GM12878 (cell line): Measurements from ENCODE around the gene SNX8. TPM values are rescaled to one million over a fixed set of nuclear protein-coding genes. Genes with fewer than 3 reads are reported as not detected.
A peak's percentile ranks its signal among the peaks of the same experiment; 100 is the strongest.

Experiments used
- EZH2 ChIP-seq: IDR thresholded peaks from 2 replicates; pipeline ENCODE4 v1.6.1; 2012; ENCODE audit warnings: low read depth, mild to moderate bottlenecking, control low read depth, inconsistent platforms, low read length, borderline replicate concordance; ENCODE audit not compliant: control insufficient read depth
- GATAD2B ChIP-seq: fragments of 450-650 bp; conservative IDR thresholded peaks from 2 replicates; pipeline ENCODE4 v1.6.1; 2017; ENCODE audit warnings: low read depth, mild to moderate bottlenecking, moderate library complexity
- IKZF1 ChIP-seq: fragments of 450-650 bp; conservative IDR thresholded peaks from 2 replicates; pipeline ENCODE4 v1.6.1; 2017; ENCODE audit warnings: antibody characterized with exemption, mild to moderate bottlenecking
- JUNB ChIP-seq: IDR thresholded peaks from 2 replicates; pipeline ENCODE4 v1.6.1; 2016; ENCODE audit warnings: antibody characterized with exemption, mild to moderate bottlenecking
- MEF2A ChIP-seq: IDR thresholded peaks from 2 replicates; pipeline ENCODE4 v1.6.1; 2011; ENCODE audit warnings: low read depth, mild to moderate bottlenecking, low read length, moderate library complexity; ENCODE audit not compliant: insufficient read depth
- MTA2 ChIP-seq: fragments of 450-650 bp; IDR thresholded peaks from 2 replicates; pipeline ENCODE4 v1.6.1; 2016; ENCODE audit warnings: low read depth, mild to moderate bottlenecking, moderate library complexity
- PAX5 ChIP-seq: IDR thresholded peaks from 2 replicates; pipeline ENCODE4 v1.6.1; 2011; ENCODE audit warnings: low read depth, low read length, borderline replicate concordance
- RB1 ChIP-seq: fragments of 450-650 bp; formaldehyde crosslinking; IDR thresholded peaks from 2 replicates; pipeline ENCODE4 v1.6.1; 2017; ENCODE audit warnings: mild to moderate bottlenecking, borderline replicate concordance
- RBBP5 ChIP-seq: fragments of 200-600 bp; sonication (generic); conservative IDR thresholded peaks from 2 replicates; pipeline ENCODE4 v1.6.1; 2016
- RELA ChIP-seq: fragments of 450-650 bp; IDR thresholded peaks from 2 replicates; pipeline ENCODE4 v1.8.0; 2014; ENCODE audit warnings: borderline replicate concordance; ENCODE audit not compliant: partially characterized antibody
- TAF1 ChIP-seq: IDR thresholded peaks from 2 replicates; pipeline ENCODE4 v1.6.1; 2011; ENCODE audit warnings: mild to moderate bottlenecking, low read depth, low read length, borderline replicate concordance
- TBL1XR1 ChIP-seq: IDR thresholded peaks from 2 replicates; pipeline ENCODE4 v1.6.1; 2012; ENCODE audit warnings: low read depth, low read length, improper control_type of control experiment
- ZNF274 ChIP-seq: IDR thresholded peaks from one replicate; pipeline ENCODE4 v1.8.0; 2011; ENCODE audit not compliant: insufficient read length, insufficient read depth
- ZNF384 ChIP-seq: IDR thresholded peaks from 2 replicates; pipeline ENCODE4 v1.6.1; 2012; ENCODE audit warnings: low read depth, mild to moderate bottlenecking, low read length, improper control_type of control experiment, borderline replicate concordance
- polyA plus RNA-seq, 11 experiments: library from polyadenylated mRNA; depleted of rRNA in 4 of 11; unstranded in 6 of 11; stranded (reverse) in 5 of 11; fragments of >200 nt; fragmentation: Nextera tagmentation in 4 of 11; fragmentation: Illumina TruSeq in 1 of 11; extraction: Ambion mirVana in 4 of 11; extraction: Trizol in 1 of 11; gene quantifications; 1 replicate in 1 of 11; 2 replicates in 10 of 11; pipeline versions ENCODE4 v1.2.1 to v1.2.3, GENCODE V29; 2011 to 2016; ENCODE audit warnings: inconsistent platforms in 2 of 11, missing spikeins in 2 of 11, low read depth in 1 of 11
- total RNA-seq, 4 experiments: library from RNA; depleted of rRNA in 3 of 4; stranded (reverse); fragments of >200 nt in 3 of 4; fragmentation: Illumina TruSeq in 1 of 4; extraction: Trizol in 1 of 4; gene quantifications; 2 replicates each; pipeline versions ENCODE4 v1.2.1 to v1.2.3, GENCODE V29; 2013 to 2021
- TF ChIP-seq, protein P1 (sequence below): fragments of 450-650 bp; IDR thresholded peaks from 2 replicates; pipeline ENCODE4 v1.6.1; 2017; ENCODE audit warnings: mild to moderate bottlenecking
- TF ChIP-seq, protein P2 (sequence below): fragments of 450-650 bp; IDR thresholded peaks from 2 replicates; pipeline ENCODE4 v1.6.1; 2017; ENCODE audit warnings: mild to moderate bottlenecking, low read depth, inconsistent platforms; ENCODE audit not compliant: poor library complexity, severe bottlenecking
- TF ChIP-seq, protein P3 (sequence below), 3 experiments: IDR thresholded peaks in 2 of 3; conservative IDR thresholded peaks in 1 of 3; 2 replicates each; pipeline ENCODE4 v1.5.1; 2011; ENCODE audit warnings: low read depth in 3 of 3, low read length in 3 of 3, mild to moderate bottlenecking in 3 of 3, control low read depth in 2 of 3, moderate library complexity in 2 of 3, inconsistent platforms in 1 of 3, mixed read lengths in 1 of 3; ENCODE audit not compliant: control insufficient read depth in 2 of 3, insufficient read depth in 1 of 3; ENCODE audit errors: extremely low read depth in 1 of 3
- TF ChIP-seq, protein P4 (sequence below): fragments of 450-650 bp; IDR thresholded peaks from 2 replicates; pipeline ENCODE4 v1.6.1; 2018; ENCODE audit warnings: mild to moderate bottlenecking, low read depth, moderate library complexity; ENCODE audit not compliant: partially characterized antibody

The SNX8 gene
- total and polyA plus RNA-seq, 10 of the 15 experiments (the other 5 are each of a cell fraction or from before 2014, with no cell fraction given) = 6.4 to 210 (median 97.6) TPM

DNA sequence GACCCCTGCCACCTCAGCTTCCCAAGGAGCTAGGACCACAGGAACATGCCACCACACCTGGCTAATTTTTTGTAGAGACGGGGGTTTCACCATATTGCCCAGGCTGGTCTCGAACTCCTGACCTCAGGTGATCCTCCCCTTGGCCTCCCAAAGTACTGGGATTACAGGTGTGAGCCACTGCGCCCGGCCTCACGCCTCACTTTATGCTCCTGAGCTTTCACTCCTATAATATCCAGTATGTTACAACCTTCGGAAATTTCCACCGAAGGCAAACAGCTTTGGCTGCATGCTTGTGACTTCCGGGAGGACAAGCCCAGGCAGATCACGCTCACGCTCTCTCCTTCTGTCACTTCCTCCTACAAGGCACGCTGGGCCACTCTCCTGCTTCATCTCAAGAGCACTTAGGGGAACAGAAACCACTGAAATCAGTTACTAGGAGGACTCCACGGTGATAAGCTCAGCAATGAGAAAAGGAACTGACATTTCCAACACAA lies 77.1 kb downstream of the SNX8 start (continued):
- TF ChIP-seq ZNF384 = no peak
- TF ChIP-seq, protein P1, sequence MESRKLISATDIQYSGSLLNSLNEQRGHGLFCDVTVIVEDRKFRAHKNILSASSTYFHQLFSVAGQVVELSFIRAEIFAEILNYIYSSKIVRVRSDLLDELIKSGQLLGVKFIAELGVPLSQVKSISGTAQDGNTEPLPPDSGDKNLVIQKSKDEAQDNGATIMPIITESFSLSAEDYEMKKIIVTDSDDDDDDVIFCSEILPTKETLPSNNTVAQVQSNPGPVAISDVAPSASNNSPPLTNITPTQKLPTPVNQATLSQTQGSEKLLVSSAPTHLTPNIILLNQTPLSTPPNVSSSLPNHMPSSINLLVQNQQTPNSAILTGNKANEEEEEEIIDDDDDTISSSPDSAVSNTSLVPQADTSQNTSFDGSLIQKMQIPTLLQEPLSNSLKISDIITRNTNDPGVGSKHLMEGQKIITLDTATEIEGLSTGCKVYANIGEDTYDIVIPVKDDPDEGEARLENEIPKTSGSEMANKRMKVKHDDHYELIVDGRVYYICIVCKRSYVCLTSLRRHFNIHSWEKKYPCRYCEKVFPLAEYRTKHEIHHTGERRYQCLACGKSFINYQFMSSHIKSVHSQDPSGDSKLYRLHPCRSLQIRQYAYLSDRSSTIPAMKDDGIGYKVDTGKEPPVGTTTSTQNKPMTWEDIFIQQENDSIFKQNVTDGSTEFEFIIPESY = peak; percentile 5; the same call in 1 of the 2 replicates
- no peak for TF ChIP-seq ZNF274
- peak; percentile 25; the same call in 1 of the 2 replicates for TF ChIP-seq TBL1XR1
- TF ChIP-seq, protein P2, sequence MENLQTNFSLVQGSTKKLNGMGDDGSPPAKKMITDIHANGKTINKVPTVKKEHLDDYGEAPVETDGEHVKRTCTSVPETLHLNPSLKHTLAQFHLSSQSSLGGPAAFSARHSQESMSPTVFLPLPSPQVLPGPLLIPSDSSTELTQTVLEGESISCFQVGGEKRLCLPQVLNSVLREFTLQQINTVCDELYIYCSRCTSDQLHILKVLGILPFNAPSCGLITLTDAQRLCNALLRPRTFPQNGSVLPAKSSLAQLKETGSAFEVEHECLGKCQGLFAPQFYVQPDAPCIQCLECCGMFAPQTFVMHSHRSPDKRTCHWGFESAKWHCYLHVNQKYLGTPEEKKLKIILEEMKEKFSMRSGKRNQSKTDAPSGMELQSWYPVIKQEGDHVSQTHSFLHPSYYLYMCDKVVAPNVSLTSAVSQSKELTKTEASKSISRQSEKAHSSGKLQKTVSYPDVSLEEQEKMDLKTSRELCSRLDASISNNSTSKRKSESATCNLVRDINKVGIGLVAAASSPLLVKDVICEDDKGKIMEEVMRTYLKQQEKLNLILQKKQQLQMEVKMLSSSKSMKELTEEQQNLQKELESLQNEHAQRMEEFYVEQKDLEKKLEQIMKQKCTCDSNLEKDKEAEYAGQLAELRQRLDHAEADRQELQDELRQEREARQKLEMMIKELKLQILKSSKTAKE = peak; percentile 91
- TF ChIP-seq TAF1 = peak; percentile 58; the same call in 1 of the 2 replicates
- TF ChIP-seq GATAD2B = 0 out of 2 replicates have a peak, but pooled peaks have one; percentile 64
- peak; percentile 94 for TF ChIP-seq PAX5
- no peak for TF ChIP-seq RBBP5
- peak; percentile 94 for TF ChIP-seq IKZF1
- TF ChIP-seq, protein P3, sequence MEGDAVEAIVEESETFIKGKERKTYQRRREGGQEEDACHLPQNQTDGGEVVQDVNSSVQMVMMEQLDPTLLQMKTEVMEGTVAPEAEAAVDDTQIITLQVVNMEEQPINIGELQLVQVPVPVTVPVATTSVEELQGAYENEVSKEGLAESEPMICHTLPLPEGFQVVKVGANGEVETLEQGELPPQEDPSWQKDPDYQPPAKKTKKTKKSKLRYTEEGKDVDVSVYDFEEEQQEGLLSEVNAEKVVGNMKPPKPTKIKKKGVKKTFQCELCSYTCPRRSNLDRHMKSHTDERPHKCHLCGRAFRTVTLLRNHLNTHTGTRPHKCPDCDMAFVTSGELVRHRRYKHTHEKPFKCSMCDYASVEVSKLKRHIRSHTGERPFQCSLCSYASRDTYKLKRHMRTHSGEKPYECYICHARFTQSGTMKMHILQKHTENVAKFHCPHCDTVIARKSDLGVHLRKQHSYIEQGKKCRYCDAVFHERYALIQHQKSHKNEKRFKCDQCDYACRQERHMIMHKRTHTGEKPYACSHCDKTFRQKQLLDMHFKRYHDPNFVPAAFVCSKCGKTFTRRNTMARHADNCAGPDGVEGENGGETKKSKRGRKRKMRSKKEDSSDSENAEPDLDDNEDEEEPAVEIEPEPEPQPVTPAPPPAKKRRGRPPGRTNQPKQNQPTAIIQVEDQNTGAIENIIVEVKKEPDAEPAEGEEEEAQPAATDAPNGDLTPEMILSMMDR (IDR thresholded peaks at IDR 0.05 in 2 of 3, conservative IDR thresholded peaks at IDR 0.05 in 1 of 3; ENCODE audit: control insufficient read depth in 2 of 3, extremely low read depth in 1 of 3, insufficient read depth in 1 of 3, low read depth in 3 of 3, low read length in 3 of 3) = no peak
- peak; percentile 80 for TF ChIP-seq MTA2
- TF ChIP-seq MEF2A = peak; percentile 59; the same call in 1 of the 2 replicates
- peak; percentile 91 for TF ChIP-seq JUNB
- peak; percentile 27 for TF ChIP-seq RELA
- no peak for TF ChIP-seq RB1
- TF ChIP-seq, protein P4, sequence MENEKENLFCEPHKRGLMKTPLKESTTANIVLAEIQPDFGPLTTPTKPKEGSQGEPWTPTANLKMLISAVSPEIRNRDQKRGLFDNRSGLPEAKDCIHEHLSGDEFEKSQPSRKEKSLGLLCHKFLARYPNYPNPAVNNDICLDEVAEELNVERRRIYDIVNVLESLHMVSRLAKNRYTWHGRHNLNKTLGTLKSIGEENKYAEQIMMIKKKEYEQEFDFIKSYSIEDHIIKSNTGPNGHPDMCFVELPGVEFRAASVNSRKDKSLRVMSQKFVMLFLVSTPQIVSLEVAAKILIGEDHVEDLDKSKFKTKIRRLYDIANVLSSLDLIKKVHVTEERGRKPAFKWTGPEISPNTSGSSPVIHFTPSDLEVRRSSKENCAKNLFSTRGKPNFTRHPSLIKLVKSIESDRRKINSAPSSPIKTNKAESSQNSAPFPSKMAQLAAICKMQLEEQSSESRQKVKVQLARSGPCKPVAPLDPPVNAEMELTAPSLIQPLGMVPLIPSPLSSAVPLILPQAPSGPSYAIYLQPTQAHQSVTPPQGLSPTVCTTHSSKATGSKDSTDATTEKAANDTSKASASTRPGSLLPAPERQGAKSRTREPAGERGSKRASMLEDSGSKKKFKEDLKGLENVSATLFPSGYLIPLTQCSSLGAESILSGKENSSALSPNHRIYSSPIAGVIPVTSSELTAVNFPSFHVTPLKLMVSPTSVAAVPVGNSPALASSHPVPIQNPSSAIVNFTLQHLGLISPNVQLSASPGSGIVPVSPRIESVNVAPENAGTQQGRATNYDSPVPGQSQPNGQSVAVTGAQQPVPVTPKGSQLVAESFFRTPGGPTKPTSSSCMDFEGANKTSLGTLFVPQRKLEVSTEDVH = peak; percentile 31
- TF ChIP-seq EZH2 = no peak
